ENCODE measurements around the gene FAM240B. TPM values are rescaled to one million over a fixed set of nuclear protein-coding genes. Genes with fewer than 3 reads are reported as not detected.

FAM240B gene
- polyA plus RNA-seq, 1 donor from 2014 or later = not detected

DNA sequence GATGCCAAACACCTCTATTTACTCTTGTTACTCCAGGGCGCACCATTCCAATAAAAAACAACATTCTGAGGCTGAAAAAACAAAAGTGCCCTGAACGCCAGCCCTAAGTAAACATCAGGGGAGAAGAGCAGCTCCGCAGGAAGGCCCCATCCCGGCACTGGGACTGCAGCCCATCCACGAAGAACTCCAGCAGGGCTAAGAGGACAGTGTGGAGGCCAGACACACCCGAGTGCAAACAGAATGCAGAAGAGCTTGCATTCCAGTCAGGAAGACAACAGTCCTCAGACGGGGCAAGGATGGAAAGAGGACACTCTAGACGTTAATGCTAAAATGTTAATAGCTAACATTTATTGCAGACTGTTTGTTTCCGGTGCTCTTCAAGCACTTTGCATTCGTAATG, 33.0 kb downstream of the FAM240B start:
- no peak overlapping the region for H2AFZ ChIP-seq (ENCODE audit: low read depth, low read length)
- no peaks in the 10 kb centered on the region for H4K20me1 ChIP-seq (ENCODE audit: insufficient read depth)

DNA sequence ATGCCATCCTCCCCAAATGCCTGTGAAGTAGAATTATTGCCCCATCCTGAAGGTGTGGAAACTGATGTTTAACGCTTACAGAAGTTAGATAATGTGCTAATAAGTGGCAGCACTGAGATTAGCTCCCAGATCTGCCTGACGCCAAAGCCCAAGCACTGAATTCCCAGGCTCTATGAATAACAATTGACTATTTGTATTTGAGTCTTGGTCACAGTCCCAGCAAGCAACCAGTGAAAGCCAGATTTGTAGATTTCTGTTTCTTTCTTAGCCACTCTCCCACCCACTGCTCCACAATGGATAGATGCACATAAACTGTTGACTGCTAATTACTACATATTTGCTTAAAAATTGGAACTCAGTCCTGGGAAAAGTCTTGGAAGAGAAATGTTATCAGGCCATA, 34.4 kb downstream of the FAM240B start:
- no peak overlapping the region for H3K27ac ChIP-seq (ENCODE audit: low read length)

More for the DNA sequence above, 33.0 kb downstream of the FAM240B start:
- Histone ChIP-seq H3K4me3 (ENCODE audit: low read length) (no peak overlapping the region), H3K27ac (ENCODE audit: low read length) (no peak overlapping the region), H3F3A (ENCODE audit: insufficient read depth, low read length, poor library complexity, severe bottlenecking) (no peaks in the 10 kb centered on the region), H3K79me2 (replicated peaks; ENCODE audit: insufficient read depth, low read length) (no peaks in the 10 kb centered on the region), H3K36me3 (ENCODE audit: insufficient read depth, low read length) (no peaks in the 10 kb centered on the region), H3K9me3 (ENCODE audit: low read length) (no peaks in the 10 kb centered on the region), H3K9ac (ENCODE audit: low read length) (no peak overlapping the region), H3K27me3 (ENCODE audit: insufficient read depth, low read depth, low read length) (no peaks in the 10 kb centered on the region), H3K4me2 (ENCODE audit: low read length) (no peak overlapping the region), H3K9me2 (ENCODE audit: insufficient read depth, low read length) (no peaks in the 10 kb centered on the region)
- no peak for TF ChIP-seq SMC3 (conservative IDR thresholded peaks at IDR 0.05; ENCODE audit: poor library complexity)
- TF ChIP-seq POLR2AphosphoS5 (IDR thresholded peaks at IDR 0.05) = no peak
- TF ChIP-seq EZH2 (IDR thresholded peaks at IDR 0.05; ENCODE audit: borderline replicate concordance, insufficient read depth, low read length, poor library complexity, severe bottlenecking) = no peak
- TF ChIP-seq EP300 (conservative IDR thresholded peaks at IDR 0.05; ENCODE audit: poor library complexity, severe bottlenecking) = no peak
- no peak for TF ChIP-seq RAD21 (conservative IDR thresholded peaks at IDR 0.05)
- TF ChIP-seq, protein P1, sequence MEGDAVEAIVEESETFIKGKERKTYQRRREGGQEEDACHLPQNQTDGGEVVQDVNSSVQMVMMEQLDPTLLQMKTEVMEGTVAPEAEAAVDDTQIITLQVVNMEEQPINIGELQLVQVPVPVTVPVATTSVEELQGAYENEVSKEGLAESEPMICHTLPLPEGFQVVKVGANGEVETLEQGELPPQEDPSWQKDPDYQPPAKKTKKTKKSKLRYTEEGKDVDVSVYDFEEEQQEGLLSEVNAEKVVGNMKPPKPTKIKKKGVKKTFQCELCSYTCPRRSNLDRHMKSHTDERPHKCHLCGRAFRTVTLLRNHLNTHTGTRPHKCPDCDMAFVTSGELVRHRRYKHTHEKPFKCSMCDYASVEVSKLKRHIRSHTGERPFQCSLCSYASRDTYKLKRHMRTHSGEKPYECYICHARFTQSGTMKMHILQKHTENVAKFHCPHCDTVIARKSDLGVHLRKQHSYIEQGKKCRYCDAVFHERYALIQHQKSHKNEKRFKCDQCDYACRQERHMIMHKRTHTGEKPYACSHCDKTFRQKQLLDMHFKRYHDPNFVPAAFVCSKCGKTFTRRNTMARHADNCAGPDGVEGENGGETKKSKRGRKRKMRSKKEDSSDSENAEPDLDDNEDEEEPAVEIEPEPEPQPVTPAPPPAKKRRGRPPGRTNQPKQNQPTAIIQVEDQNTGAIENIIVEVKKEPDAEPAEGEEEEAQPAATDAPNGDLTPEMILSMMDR (IDR thresholded peaks at IDR 0.05; ENCODE audit: poor library complexity, severe bottlenecking) = no peak
- TF ChIP-seq MXI1 (conservative IDR thresholded peaks at IDR 0.05; ENCODE audit: poor library complexity, severe bottlenecking) = no peak
- TF ChIP-seq, protein P2, sequence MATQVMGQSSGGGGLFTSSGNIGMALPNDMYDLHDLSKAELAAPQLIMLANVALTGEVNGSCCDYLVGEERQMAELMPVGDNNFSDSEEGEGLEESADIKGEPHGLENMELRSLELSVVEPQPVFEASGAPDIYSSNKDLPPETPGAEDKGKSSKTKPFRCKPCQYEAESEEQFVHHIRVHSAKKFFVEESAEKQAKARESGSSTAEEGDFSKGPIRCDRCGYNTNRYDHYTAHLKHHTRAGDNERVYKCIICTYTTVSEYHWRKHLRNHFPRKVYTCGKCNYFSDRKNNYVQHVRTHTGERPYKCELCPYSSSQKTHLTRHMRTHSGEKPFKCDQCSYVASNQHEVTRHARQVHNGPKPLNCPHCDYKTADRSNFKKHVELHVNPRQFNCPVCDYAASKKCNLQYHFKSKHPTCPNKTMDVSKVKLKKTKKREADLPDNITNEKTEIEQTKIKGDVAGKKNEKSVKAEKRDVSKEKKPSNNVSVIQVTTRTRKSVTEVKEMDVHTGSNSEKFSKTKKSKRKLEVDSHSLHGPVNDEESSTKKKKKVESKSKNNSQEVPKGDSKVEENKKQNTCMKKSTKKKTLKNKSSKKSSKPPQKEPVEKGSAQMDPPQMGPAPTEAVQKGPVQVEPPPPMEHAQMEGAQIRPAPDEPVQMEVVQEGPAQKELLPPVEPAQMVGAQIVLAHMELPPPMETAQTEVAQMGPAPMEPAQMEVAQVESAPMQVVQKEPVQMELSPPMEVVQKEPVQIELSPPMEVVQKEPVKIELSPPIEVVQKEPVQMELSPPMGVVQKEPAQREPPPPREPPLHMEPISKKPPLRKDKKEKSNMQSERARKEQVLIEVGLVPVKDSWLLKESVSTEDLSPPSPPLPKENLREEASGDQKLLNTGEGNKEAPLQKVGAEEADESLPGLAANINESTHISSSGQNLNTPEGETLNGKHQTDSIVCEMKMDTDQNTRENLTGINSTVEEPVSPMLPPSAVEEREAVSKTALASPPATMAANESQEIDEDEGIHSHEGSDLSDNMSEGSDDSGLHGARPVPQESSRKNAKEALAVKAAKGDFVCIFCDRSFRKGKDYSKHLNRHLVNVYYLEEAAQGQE (IDR thresholded peaks at IDR 0.05; ENCODE audit: borderline replicate concordance) = no peak
- TF ChIP-seq TAF1 (IDR thresholded peaks at IDR 0.05; ENCODE audit: low read depth) = no peak

More for the DNA sequence above, 34.4 kb downstream of the FAM240B start:
- Histone ChIP-seq H3K79me2 (replicated peaks; ENCODE audit: insufficient read depth, low read length) (no peaks in the 10 kb centered on the region), H4K20me1 (ENCODE audit: insufficient read depth) (no peaks in the 10 kb centered on the region), H3K36me3 (ENCODE audit: insufficient read depth, low read length) (no peaks in the 10 kb centered on the region), H3K9me3 (ENCODE audit: low read length) (no peaks in the 10 kb centered on the region), H3K27me3 (ENCODE audit: insufficient read depth, low read depth, low read length) (no peaks in the 10 kb centered on the region), H3K9ac (ENCODE audit: low read length) (no peak overlapping the region), H3K4me3 (ENCODE audit: low read length) (no peak overlapping the region), H3K4me2 (ENCODE audit: low read length) (no peak overlapping the region), H3F3A (ENCODE audit: insufficient read depth, low read length, poor library complexity, severe bottlenecking) (no peaks in the 10 kb centered on the region), H3K9me2 (ENCODE audit: insufficient read depth, low read length) (no peaks in the 10 kb centered on the region), H2AFZ (ENCODE audit: low read depth, low read length) (no peak overlapping the region)
- TF ChIP-seq SMC3 (conservative IDR thresholded peaks at IDR 0.05; ENCODE audit: poor library complexity) (no peak), EZH2 (IDR thresholded peaks at IDR 0.05; ENCODE audit: borderline replicate concordance, insufficient read depth, low read length, poor library complexity, severe bottlenecking) (no peak), TAF1 (IDR thresholded peaks at IDR 0.05; ENCODE audit: low read depth) (no peak), RAD21 (conservative IDR thresholded peaks at IDR 0.05) (no peak), MXI1 (conservative IDR thresholded peaks at IDR 0.05; ENCODE audit: poor library complexity, severe bottlenecking) (no peak), EP300 (conservative IDR thresholded peaks at IDR 0.05; ENCODE audit: poor library complexity, severe bottlenecking) (no peak), POLR2AphosphoS5 (IDR thresholded peaks at IDR 0.05) (no peak)
- TF ChIP-seq, protein P1 (IDR thresholded peaks at IDR 0.05; ENCODE audit: poor library complexity, severe bottlenecking) = no peak
- TF ChIP-seq, protein P2 (IDR thresholded peaks at IDR 0.05; ENCODE audit: borderline replicate concordance) = no peak

Data from neural cell (in vitro differentiated cells).